Keratinocyte (primary cell): Measurements from ENCODE around the gene OR4D9. TPM values are rescaled to one million over a fixed set of nuclear protein-coding genes. Genes with fewer than 3 reads are reported as not detected.

ENCODE experiments used
- DNase-seq: peaks from one replicate; pipeline ENCODE4 v3.0.0-alpha.2; 2011; ENCODE audit warnings: low read depth, missing footprints, low spot score
- FAIRE-seq: peaks from 2 replicates; lab custom pipeline; 2011; peaks lifted over from hg19 to GRCh38; lab: Jason Lieb, UNC
- H2AFZ ChIP-seq: 2 replicates; pipeline ENCODE4 v1.6.0; 2012; ENCODE audit warnings: low read length, control low read depth, inconsistent platforms; ENCODE audit not compliant: control insufficient read depth
- H3K27ac ChIP-seq: 2 replicates; pipeline ENCODE4 v1.5.1; 2011; ENCODE audit warnings: low read length; ENCODE audit not compliant: control insufficient read depth, insufficient read depth
- H3K27me3 ChIP-seq: 3 replicates; pipeline ENCODE4 v1.6.0; 2011; ENCODE audit warnings: low read length; ENCODE audit not compliant: control insufficient read depth, insufficient read depth; ENCODE audit errors: extremely low read depth
- H3K36me3 ChIP-seq, 2 experiments: 2 replicates in 1 of 2; 3 replicates in 1 of 2; pipeline ENCODE4 v1.5.1; 2011; ENCODE audit warnings: low read length in 2 of 2, mild to moderate bottlenecking in 1 of 2; ENCODE audit not compliant: control insufficient read depth in 2 of 2, insufficient read depth in 2 of 2; ENCODE audit errors: extremely low read depth in 1 of 2
- H3K4me1 ChIP-seq: 3 replicates; pipeline ENCODE4 v1.5.1; 2011; ENCODE audit warnings: low read length; ENCODE audit not compliant: control insufficient read depth, insufficient read depth; ENCODE audit errors: extremely low read depth
- H3K4me2 ChIP-seq: 3 replicates; pipeline ENCODE4 v1.6.0; 2011; ENCODE audit warnings: low read depth, low read length; ENCODE audit not compliant: control insufficient read depth, insufficient read depth; ENCODE audit errors: extremely low read depth
- H3K4me3 ChIP-seq, 3 experiments: fragments of 200-600 bp in 1 of 3; sonication (generic) in 1 of 3; 2 replicates in 2 of 3; 3 replicates in 1 of 3; pipeline ENCODE4 v1.5.1; 2011 to 2016; ENCODE audit warnings: low read length in 3 of 3, mild to moderate bottlenecking in 3 of 3, control low read depth in 2 of 3, inconsistent platforms in 1 of 3, low read depth in 1 of 3, mixed read lengths in 1 of 3, mixed run types in 1 of 3, moderate library complexity in 1 of 3; ENCODE audit not compliant: control insufficient read depth in 2 of 3, insufficient read depth in 2 of 3; ENCODE audit errors: extremely low read depth in 1 of 3
- H3K79me2 ChIP-seq: 2 replicates; pipeline ENCODE4 v1.6.0; 2012; ENCODE audit warnings: low read length; ENCODE audit not compliant: control insufficient read depth, insufficient read depth
- H3K9ac ChIP-seq: 3 replicates; pipeline ENCODE4 v1.6.0; 2011; ENCODE audit warnings: low read length; ENCODE audit not compliant: control insufficient read depth, insufficient read depth; ENCODE audit errors: extremely low read depth
- H3K9me1 ChIP-seq: 3 replicates; pipeline ENCODE4 v1.6.0; 2011; ENCODE audit warnings: low read length; ENCODE audit not compliant: control insufficient read depth, insufficient read depth; ENCODE audit errors: extremely low read depth
- H3K9me3 ChIP-seq: 2 replicates; pipeline ENCODE4 v1.5.1; 2012; ENCODE audit warnings: low read depth, low read length; ENCODE audit not compliant: control insufficient read depth
- H4K20me1 ChIP-seq: 3 replicates; pipeline ENCODE4 v1.6.0; 2011; ENCODE audit warnings: low read length; ENCODE audit not compliant: control insufficient read depth, insufficient read depth; ENCODE audit errors: extremely low read depth
- CTCF ChIP-seq, 3 experiments: IDR thresholded peaks in 1 of 3; conservative IDR thresholded peaks in 1 of 3; optimal IDR thresholded peaks in 1 of 3; 2 replicates in 2 of 3; 3 replicates in 1 of 3; pipeline versions ENCODE3 to v1.5.1; 2011; ENCODE audit warnings: low read length in 3 of 3, mild to moderate bottlenecking in 3 of 3, moderate library complexity in 2 of 3, control low read depth in 1 of 3, inconsistent platforms in 1 of 3; ENCODE audit not compliant: insufficient read depth in 2 of 3; ENCODE audit errors: extremely low read depth in 1 of 3
- EZH2 ChIP-seq: IDR thresholded peaks from one replicate; pipeline ENCODE4 v1.6.1; 2012; ENCODE audit warnings: inconsistent platforms, mild to moderate bottlenecking, low read length, moderate library complexity
- dilution Hi-C: fragments of 300-500 bp; cut with MboI; formaldehyde crosslinking; loops from one replicate; pipeline ENCODE4 v1.7.0; 2020; ENCODE audit warnings: low sequenced_read_pairs; ENCODE audit not compliant: extremely low pct_ligation_motif_present
- polyA plus RNA-seq, 5 experiments: library from polyadenylated mRNA; depleted of rRNA in 3 of 5; stranded (reverse) in 3 of 5; stranded (forward) in 1 of 5; unstranded in 1 of 5; fragments of >200 nt; gene quantifications; 1 replicate in 1 of 5; 2 replicates in 3 of 5; 3 replicates in 1 of 5; pipeline versions ENCODE4 v1.2.1 to v1.2.3, GENCODE V29; 2011 to 2012; ENCODE audit warnings: missing spikeins in 2 of 5, low read depth in 1 of 5, low replicate concordance in 1 of 5

Gene OR4D9
- polyA plus RNA-seq, 1 donor (not counting 4 experiments of a cell fraction or from before 2014, with no cell fraction given), result not detected

GRCh38 chr11:59552844-59553243, 41.5 kb downstream of the OR4D9 start:
- Histone ChIP-seq H3K9ac (no peak overlapping the region), H3K9me3 (no peaks in the 10 kb centered on the region), H3K27ac (no peak overlapping the region), H3K4me3 (no peak overlapping the region), H3K4me1 (peaks cover 11% of the 10 kb centered on the region), H2AFZ (no peak overlapping the region), H3K27me3 (no peaks in the 10 kb centered on the region), H3K4me2 (no peak overlapping the region), H3K79me2 (no peaks in the 10 kb centered on the region), H3K36me3 (no peaks in the 10 kb centered on the region), H4K20me1 (no peaks in the 10 kb centered on the region), H3K9me1 (no peaks in the 10 kb centered on the region)
- dilution Hi-C loops, result no loop called here
- DNase-seq, result no peak
- TF ChIP-seq CTCF (optimal IDR thresholded peaks at IDR 0.05 in 1 of 3, IDR thresholded peaks at IDR 0.05 in 1 of 3, conservative IDR thresholded peaks at IDR 0.05 in 1 of 3; ENCODE audit: extremely low read depth in 1 of 3, insufficient read depth in 2 of 3, low read length in 3 of 3), result no peak
- TF ChIP-seq EZH2, result no peak
- no peak for FAIRE-seq

- Histone ChIP-seq H3K27me3 (no peaks in the 10 kb centered on the region), H4K20me1 (no peaks in the 10 kb centered on the region), H3K36me3 (no peaks in the 10 kb centered on the region), H3K27ac (no peak overlapping the region), H3K79me2 (no peaks in the 10 kb centered on the region), H3K9me1 (no peaks in the 10 kb centered on the region), H3K9me3 (no peaks in the 10 kb centered on the region), H3K4me1 (peaks cover 11% of the 10 kb centered on the region), H3K9ac (no peak overlapping the region), H3K4me3 (no peak overlapping the region), H2AFZ (no peak overlapping the region), H3K4me2 (no peak overlapping the region)
- DNase-seq, result no peak
- no peak for FAIRE-seq
- dilution Hi-C loops, result no loop called here
- no peak for TF ChIP-seq EZH2
- no peak for TF ChIP-seq CTCF (optimal IDR thresholded peaks at IDR 0.05 in 1 of 3, IDR thresholded peaks at IDR 0.05 in 1 of 3, conservative IDR thresholded peaks at IDR 0.05 in 1 of 3; ENCODE audit: extremely low read depth in 1 of 3, insufficient read depth in 2 of 3, low read length in 3 of 3)
These were observed 42.0 kb downstream of the OR4D9 start for GRCh38 chr11:59553323-59553722.
